Left renal pelvis (tissue), 4 donors: ENCODE results near the gene AUH. TPM values are rescaled to one million over a fixed set of nuclear protein-coding genes. Genes with fewer than 3 reads are reported as not detected.
"Not testable (repeated sequence)": the region's sequence is repeated elsewhere in the genome, so short reads cannot be mapped to it uniquely, and the experiment has no call there.

ENCODE experiments used
- DNase-seq, 4 donors: peaks; one replicate each; pipeline ENCODE4 v3.0.0-alpha.2; 2013; ENCODE audit warnings: low read depth in 4 of 4, low spot score in 3 of 4
- polyA plus RNA-seq, 4 donors: library from polyadenylated mRNA; unstranded; fragments of 120-200 nt; gene quantifications; one replicate each; pipeline ENCODE4 v1.2.1, GENCODE V29; 2013; ENCODE audit not compliant: insufficient read length in 4 of 4

AUH gene
- polyA plus RNA-seq, 4 donors: 22.5 to 53.1 (median 43.3) TPM

DNA sequence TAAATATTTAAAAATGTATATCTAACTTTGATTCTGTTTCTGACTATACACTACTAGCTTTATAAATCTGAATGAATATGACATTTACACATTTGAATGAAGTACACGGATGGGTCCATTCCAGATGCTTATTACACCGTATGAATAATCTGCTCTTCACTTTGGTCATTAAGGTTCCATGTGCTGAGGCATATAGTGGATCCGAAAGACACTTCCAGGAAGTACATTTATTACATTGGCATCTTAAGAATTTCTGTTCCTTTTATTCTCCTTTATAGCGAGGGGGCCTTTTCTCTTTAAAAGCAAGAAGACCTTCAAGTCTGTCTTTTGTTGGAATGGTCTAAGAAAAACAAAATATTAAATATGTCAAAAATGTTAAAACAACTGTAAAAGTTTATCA lies 147.6 kb downstream of the AUH start:
- no peak for DNase-seq

DNA sequence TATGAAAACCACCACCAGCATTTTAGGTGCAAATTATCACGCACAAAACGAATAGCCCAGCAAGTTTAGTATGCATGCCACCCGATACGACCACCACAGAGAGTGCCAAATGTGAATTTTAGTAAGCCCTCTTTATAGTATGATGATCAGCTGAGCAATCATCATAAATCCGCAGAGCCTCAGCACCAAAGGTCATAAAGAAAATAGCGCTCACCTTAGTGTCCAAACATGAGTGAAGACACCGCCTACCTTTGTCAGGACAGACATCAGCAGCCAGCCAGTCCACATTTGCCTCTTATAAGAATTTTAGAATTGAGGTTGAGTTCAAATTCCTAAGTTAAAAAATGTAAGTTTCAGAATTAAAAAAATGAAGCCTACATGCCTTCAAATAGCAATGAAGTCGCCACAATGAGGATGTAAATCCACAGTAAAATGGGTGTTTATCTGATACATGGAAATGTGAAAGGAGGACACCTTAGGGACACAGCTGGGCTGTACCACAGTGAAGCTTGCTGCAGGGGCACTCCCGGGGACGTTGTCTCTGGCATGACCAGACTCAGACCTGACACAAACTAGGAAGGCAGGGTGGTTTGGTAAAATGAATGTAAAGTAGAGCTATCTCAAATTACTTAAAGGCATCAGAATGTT lies 149.0 kb downstream of the AUH start:
- DNase-seq: no peak

DNA sequence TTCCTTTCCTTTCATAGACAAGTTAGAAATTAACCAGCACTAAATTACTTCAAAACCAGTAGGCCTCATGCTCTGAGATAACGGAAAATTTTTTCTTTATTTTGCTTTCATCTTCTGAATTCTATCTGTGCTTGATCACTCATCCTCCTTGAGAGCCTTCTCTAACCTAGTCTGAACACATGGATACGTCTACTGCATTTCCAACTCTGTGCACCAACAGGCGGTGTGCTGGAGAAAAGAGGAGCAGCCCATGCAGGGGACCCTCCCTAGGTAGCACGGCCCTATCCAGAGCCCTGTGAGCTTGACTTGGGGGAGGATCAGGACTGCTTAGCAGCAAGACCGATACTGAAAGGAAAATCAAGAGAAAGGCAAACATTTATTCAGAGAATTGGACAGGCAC lies 149.8 kb downstream of the AUH start:
- DNase-seq: no peak

GRCh38 chr9:91211414-91211813 lies 150.3 kb downstream of the AUH start:
- no peak for DNase-seq

GRCh38 chr9:91210318-91210717 lies 151.4 kb downstream of the AUH start:
- no peak for DNase-seq

- no peak for DNase-seq
These were observed 152.9 kb downstream of the AUH start for GRCh38 chr9:91208837-91209236.

DNA sequence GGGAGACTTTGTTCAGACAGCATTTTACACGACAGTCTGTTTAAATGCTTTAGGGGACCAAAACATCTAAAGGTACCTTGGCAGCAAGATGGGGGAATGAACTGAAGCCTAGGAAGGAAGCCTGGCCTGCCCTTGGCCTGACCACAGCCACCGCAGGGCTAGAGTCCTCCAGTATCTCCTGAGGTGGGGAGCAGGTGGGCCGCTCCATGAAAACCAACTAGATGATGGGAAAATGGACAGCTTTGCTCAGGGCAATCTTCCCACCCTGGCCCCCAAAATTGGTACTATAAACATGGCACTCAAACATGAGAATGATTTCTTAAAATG lies 153.3 kb downstream of the AUH start:
- DNase-seq: no peak

GRCh38 chr9:91207729-91208418 lies 153.8 kb downstream of the AUH start:
- no peak for DNase-seq

DNA sequence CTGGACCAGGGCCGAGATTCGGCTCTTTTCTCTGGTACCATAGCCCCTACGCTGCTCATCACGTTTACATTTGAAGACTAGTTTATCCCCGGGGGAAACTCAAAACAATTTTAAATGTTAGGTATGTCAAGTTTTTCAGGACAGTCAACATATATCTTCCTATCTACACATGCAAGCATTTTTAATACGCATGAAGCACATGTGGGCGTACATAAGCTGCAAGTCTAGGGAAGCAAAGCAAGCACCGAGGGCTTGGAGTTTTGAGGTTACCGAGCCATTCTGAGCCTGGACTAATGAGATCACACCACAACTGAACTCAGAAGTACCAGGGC lies 154.4 kb downstream of the AUH start:
- no peak for DNase-seq

DNA sequence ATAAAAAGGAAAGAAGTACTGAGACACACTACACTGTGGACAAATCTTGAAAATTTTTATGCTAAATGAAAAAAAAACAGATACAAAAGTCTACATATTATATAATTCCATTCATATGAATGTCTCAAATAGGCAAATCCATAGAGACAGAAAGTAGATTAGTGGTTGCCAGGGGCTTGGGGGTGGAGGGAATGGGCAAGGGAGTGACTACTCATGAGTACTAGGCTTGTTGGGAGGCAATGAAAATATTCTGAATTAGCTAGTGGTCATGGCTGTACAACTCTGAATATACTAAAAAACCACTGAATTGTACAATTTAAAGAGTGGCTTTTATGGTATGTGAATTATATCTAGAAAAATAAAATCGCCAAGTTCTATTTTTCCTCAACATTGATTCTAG lies 154.9 kb downstream of the AUH start:
- DNase-seq: no peak

GRCh38 chr9:91202736-91203283 lies 158.9 kb downstream of the AUH start:
- DNase-seq: no peak

DNA sequence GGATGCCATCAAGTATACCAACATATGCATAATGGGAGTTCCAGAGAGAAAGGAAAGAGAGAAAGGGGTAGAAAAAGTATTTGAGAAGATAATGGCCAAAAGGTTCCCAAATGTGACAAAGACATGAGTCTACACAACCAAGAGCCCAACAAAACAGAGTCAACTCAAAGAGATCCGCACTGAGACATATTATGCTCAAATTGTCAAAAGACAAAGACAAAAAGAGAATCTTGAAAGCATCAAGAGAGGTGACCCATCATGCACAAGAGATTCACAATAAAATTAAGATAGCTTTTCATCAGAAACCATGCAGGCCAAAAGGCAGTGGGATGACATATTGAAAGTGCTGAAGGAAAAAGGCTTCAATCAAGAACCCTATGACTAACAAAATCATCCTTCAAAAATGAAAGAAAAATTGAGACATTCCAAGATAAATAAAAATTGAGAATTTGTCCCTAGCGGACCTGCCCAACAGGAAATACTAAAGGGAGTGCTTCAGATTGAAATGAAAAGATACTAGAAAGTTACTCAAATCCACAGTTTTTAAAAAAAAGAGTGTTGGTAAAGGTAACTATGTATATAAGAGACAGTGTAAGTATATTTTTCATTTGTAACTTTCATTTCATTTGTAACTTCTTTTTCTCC lies 160.9 kb downstream of the AUH start:
- DNase-seq: no peak

GRCh38 chr9:91199739-91200497 lies 161.8 kb downstream of the AUH start:
- no peak for DNase-seq

DNA sequence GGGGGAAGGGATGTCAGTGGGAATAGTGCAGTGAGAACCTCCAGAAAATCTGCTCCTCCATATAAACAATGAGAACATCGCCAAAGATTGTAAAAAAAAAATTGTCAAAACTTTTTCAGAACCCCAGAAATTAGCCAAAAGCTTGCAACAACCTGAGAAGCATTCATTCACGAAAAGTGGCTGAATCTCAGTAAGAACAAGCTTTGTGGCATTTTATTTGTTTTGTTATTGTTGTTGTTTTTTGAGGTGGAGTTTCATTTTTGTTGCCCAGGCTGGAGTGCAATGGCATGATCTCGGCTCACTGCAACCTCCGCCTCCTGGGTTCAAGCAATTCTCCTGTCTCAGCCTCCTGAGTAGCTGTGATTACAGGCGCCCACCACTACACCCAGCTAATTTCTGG lies 162.8 kb downstream of the AUH start:
- DNase-seq: not testable (repeated sequence)

DNA sequence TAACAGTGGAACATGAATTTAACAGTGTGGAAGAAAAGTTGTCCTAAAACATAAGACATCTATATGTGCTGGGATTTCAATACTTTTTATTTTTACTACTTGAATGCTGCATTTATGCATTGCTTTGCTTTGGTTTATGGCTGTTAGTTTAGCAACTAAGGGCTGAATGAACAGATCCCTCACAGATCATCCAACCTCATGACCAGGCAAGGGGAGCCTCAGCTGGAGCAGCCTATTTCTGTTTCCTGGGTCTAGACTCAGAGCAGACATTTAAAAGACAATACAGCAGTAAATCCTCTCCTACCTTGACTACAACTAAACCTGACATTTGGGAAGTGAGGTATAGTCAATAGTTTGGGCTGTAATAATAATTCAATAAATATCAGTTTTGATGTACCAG lies 163.3 kb downstream of the AUH start:
- DNase-seq: no peak

DNA sequence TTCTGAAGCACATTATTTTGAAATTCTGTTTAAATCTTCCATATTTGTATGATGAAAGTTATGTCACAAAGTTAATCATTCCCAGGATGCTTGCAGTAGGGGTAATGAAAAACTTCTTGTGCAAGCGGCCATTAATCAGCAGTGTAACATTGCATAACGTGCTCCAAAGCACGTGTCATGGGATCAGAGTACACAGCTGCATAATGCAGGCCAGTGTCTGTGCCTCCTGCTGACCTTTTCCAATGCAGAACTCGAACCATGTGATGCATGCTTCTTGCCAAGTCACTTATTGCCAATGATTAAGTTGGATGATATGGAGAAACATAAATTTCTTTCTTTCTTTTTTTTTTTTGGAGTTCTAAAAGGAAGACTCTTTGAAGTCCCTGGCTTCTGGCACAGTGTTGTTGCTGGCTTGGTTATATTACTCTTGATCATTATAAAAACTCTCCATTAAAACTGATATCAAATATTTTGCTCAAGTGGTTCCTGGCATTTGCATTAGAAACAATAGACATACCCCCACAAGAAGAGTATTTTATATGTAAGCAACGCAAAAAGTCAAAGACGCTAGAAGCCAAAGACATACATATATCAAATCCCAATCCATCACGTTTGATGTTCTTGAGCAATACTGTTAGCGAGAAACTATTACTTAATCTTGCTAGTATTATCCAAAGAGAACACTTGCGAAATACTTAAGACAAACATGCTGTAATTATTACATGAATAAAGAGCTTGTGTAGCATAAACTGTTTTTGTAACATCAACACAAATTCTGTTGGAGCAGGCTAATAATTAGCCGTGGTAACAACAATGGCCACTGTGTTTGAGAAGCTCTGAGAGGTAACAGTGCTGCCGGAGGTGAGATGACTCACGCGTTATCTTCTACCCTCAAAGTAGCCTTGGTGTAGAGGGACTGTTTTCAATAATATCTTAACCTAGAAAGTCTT lies 164.2 kb downstream of the AUH start:
- DNase-seq: peak; percentile 74 to 79 (median 76)

DNA sequence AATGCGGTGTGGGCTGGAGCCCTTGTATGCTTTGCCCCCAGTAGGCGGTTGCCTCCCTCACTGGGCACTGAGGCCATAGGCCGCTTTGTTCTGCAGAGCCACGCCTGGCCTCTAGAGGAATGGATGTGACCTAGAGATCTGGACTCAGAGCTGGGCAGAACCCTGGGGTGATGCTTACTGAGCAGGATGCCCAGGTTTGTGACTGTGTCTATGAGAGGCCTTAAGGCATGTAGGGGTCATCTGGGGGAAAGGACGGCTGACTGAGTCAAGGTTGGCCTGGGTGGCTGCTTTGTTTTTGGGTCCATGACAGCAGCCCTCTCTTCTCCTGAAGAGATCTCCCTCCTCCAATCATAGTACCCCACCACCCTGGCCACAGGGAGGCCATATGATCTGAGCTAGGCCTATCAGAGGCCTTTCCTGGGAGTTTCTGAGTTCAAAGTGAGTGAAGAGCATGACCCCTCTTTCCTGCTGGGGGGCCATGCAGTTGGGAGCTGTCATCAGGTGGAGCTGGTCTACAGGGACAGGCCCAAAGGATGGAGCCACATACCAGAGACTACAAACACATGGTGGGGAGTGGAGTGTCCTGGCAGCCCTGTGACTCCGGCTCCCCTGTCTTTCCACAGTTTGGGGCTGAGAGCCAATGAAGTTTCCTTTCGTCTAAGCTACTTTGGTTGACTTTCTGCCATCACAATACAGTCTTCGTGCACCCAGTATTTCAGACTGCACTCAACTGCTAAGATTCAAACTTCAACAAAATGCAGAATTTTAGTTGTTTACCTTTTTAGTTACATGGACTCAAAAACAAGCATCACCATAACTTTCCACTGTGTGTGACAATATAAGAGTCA lies 165.4 kb downstream of the AUH start:
- no peak for DNase-seq

- no peak for DNase-seq
These were observed 166.2 kb downstream of the AUH start for GRCh38 chr9:91195372-91196012.
